HepG2 (cell line): ENCODE results near the gene BLOC1S1. TPM values are rescaled to one million over a fixed set of nuclear protein-coding genes. Genes with fewer than 3 reads are reported as not detected.

Experiments used
- ATAC-seq: fragments of 200-7000 bp; cut with Tn5 transposase; 3 replicates; pipeline ENCODE4 v1.9.1; 2020; ENCODE audit warnings: mild to moderate bottlenecking, moderate library complexity
- BruUV-seq: library from RNA; stranded (reverse); fragments of 400-500 nt; replicated peaks from 2 replicates; lab custom pipeline; 2021; lab: Mats Ljungman, UMichigan
- CTCF ChIA-PET: fragments of 300-600 bp; formaldehyde crosslinking; extraction: SDS; loops from one replicate; lab custom pipeline; 2021; ENCODE audit warnings: low total read pairs, inconsistent platforms, low intra/inter-chr PET ratio; lab: Yijun Ruan, JAX
- POLR2A ChIA-PET: fragments of 350-600 bp; sonication (Branson Sonifier 250); formaldehyde crosslinking; loops from one replicate; lab custom pipeline; 2020; ENCODE audit warnings: antibody characterized with exemption, inconsistent platforms; lab: Yijun Ruan, JAX
- DNase-seq: peaks from one replicate; pipeline ENCODE4 v3.0.0-alpha.2; 2015; ENCODE audit warnings: low spot score
- FAIRE-seq: peaks from 3 replicates; lab custom pipeline; 2011; peaks lifted over from hg19 to GRCh38; lab: Jason Lieb, UNC
- H2AFZ ChIP-seq: one replicate; pipeline ENCODE4 v1.6.1; 2011; ENCODE audit warnings: low read length, inconsistent platforms
- H3K27ac ChIP-seq: fragments of 300-600 bp; 3 replicates; pipeline ENCODE4 v1.8.0; 2011; ENCODE audit warnings: mixed run types, mild to moderate bottlenecking, mixed read lengths, low read length, inconsistent platforms; ENCODE audit not compliant: insufficient read depth; ENCODE audit errors: extremely low read length
- H3K27me3 ChIP-seq, 2 experiments: fragments of 200-600 bp in 1 of 2; 2 replicates in 1 of 2; 3 replicates in 1 of 2; pipeline versions ENCODE4 v1.6.0 to v1.8.0; 2011; ENCODE audit warnings: low read length in 2 of 2, mild to moderate bottlenecking in 2 of 2, moderate library complexity in 2 of 2, inconsistent platforms in 1 of 2; ENCODE audit not compliant: insufficient read depth in 2 of 2, control insufficient read depth in 1 of 2
- H3K36me3 ChIP-seq, 2 experiments: fragments of 200-600 bp in 1 of 2; replicated peaks in 1 of 2; 2 replicates in 1 of 2; 3 replicates in 1 of 2; pipeline versions ENCODE4 v1.5.1 to v1.8.0; 2011; ENCODE audit warnings: low read length in 2 of 2, inconsistent platforms in 1 of 2; ENCODE audit not compliant: insufficient read depth in 2 of 2, control insufficient read depth in 1 of 2
- H3K4me1 ChIP-seq: 2 replicates; pipeline ENCODE4 v1.5.1; 2012; ENCODE audit warnings: low read length, inconsistent platforms; ENCODE audit not compliant: insufficient read depth
- H3K4me2 ChIP-seq: 2 replicates; pipeline ENCODE4 v1.6.0; 2011; ENCODE audit warnings: low read depth, low read length, inconsistent platforms
- H3K4me3 ChIP-seq, 3 experiments: fragments of 200-600 bp in 1 of 3; sonication (generic), shearing (Covaris generic) in 1 of 3; replicated peaks in 1 of 3; 2 replicates each; pipeline ENCODE4 v1.5.1; 2011 to 2016; ENCODE audit warnings: low read length in 3 of 3, inconsistent platforms in 2 of 3, low read depth in 2 of 3, mild to moderate bottlenecking in 2 of 3, control low read depth in 1 of 3, mixed read lengths in 1 of 3; ENCODE audit not compliant: insufficient read depth in 1 of 3
- H3K79me2 ChIP-seq: one replicate; pipeline ENCODE4 v1.6.1; 2011; ENCODE audit warnings: low read length, inconsistent platforms; ENCODE audit not compliant: insufficient read depth
- H3K9ac ChIP-seq: 2 replicates; pipeline ENCODE4 v1.6.0; 2011; ENCODE audit warnings: mild to moderate bottlenecking, low read depth, low read length, inconsistent platforms; ENCODE audit not compliant: insufficient read depth
- H3K9me3 ChIP-seq: 2 replicates; pipeline ENCODE4 v1.5.1; 2012; ENCODE audit warnings: mild to moderate bottlenecking, low read length
- H4K20me1 ChIP-seq: 2 replicates; pipeline ENCODE4 v1.6.0; 2011; ENCODE audit warnings: inconsistent platforms, mild to moderate bottlenecking, low read length, moderate library complexity; ENCODE audit not compliant: insufficient read depth
- ELK4 ChIP-seq: sonication (generic); formaldehyde crosslinking; IDR thresholded peaks from 2 replicates; pipeline ENCODE4 v1.9.0; 2021; ENCODE audit warnings: missing genetic modification reagents, borderline replicate concordance
- HNRNPL ChIP-seq: fragments of 200-400 bp; formaldehyde crosslinking; IDR thresholded peaks from 2 replicates; pipeline ENCODE4 v1.6.1; 2017; ENCODE audit warnings: mild to moderate bottlenecking, low read depth, low read length
- HOXA7 ChIP-seq: sonication (generic); formaldehyde crosslinking; IDR thresholded peaks from 2 replicates; pipeline ENCODE4 v1.8.1; 2022; ENCODE audit warnings: mild to moderate bottlenecking, missing genetic modification reagents, moderate library complexity
- RCOR2 ChIP-seq: IDR thresholded peaks from 2 replicates; pipeline ENCODE4 v1.6.1; 2016; ENCODE audit warnings: missing biosample characterization, missing genetic modification reagents
- RNF2 ChIP-seq: fragments of 450-650 bp; conservative IDR thresholded peaks from 2 replicates; pipeline ENCODE4 v1.6.1; 2016; ENCODE audit warnings: low read depth
- SIX1 ChIP-seq: sonication (generic); formaldehyde crosslinking; IDR thresholded peaks from 2 replicates; pipeline ENCODE4 v1.4.0; 2020; ENCODE audit warnings: missing genetic modification reagents, borderline replicate concordance
- SNAPC4 ChIP-seq: sonication (generic); formaldehyde crosslinking; IDR thresholded peaks from 2 replicates; pipeline ENCODE4 v1.4.0; 2020; ENCODE audit warnings: mild to moderate bottlenecking, missing genetic modification reagents
- ZNF274 ChIP-seq: sonication (generic); formaldehyde crosslinking; IDR thresholded peaks from 2 replicates; pipeline ENCODE4 v1.5.1; 2020; ENCODE audit warnings: mild to moderate bottlenecking, missing genetic modification reagents
- ZNF432 ChIP-seq: sonication (generic); formaldehyde crosslinking; IDR thresholded peaks from 2 replicates; pipeline ENCODE4 v1.5.0; 2020; ENCODE audit warnings: missing genetic modification reagents, mild to moderate bottlenecking, borderline replicate concordance
- ZNF777 ChIP-seq: sonication (generic); formaldehyde crosslinking; IDR thresholded peaks from 2 replicates; pipeline ENCODE4 v1.4.0; 2020; ENCODE audit warnings: missing genetic modification reagents
- WGBS: methylation state at CpG from one replicate; pipeline ENCODE4 v1.1.6; 2017; ENCODE audit warnings: low lambda C conversion rate; 5-methylcytosine and 5-hydroxymethylcytosine counted together
- in situ Hi-C: cut with HindIII; loops from 2 replicates; pipeline ENCODE4 v1.10.0; 2017; ENCODE audit warnings: low pct_unique_long_range_greater_than_20kb; ENCODE audit not compliant: extremely low pct_ligation_motif_present
- intact Hi-C: fragments of 100-400 bp; cut with micrococcal nuclease; formaldehyde crosslinking; loops from one replicate; pipeline ENCODE4 v1.10.0; 2022; ENCODE audit not compliant: unreplicated experiment
- polyA plus RNA-seq, 8 experiments: library from polyadenylated mRNA; depleted of rRNA in 3 of 8; stranded (reverse) in 7 of 8; unstranded in 1 of 8; fragments of >200 nt; fragmentation: Illumina TruSeq in 4 of 8; extraction: Trizol in 4 of 8; gene quantifications; 2 replicates each; pipeline versions ENCODE4 v1.2.1 to v1.2.3, GENCODE V29; 2011 to 2016; ENCODE audit warnings: low read depth in 4 of 8, missing spikeins in 1 of 8, mixed read lengths in 1 of 8; ENCODE audit not compliant: insufficient read depth in 1 of 8
- total RNA-seq, 5 experiments: library from RNA; depleted of rRNA; stranded (reverse); fragments of >200 nt; fragmentation: Illumina TruSeq; extraction: Trizol; gene quantifications; 2 replicates each; pipeline ENCODE4 v1.2.3, GENCODE V29; 2016; ENCODE audit warnings: low read depth in 1 of 5

The BLOC1S1 gene
- total and polyA plus RNA-seq, 2 of the 13 experiments (the other 11 are each of a cell fraction or from before 2014, with no cell fraction given), result 55.1 to 95.3 TPM

GRCh38 chr12:55733021-55733555 lies 17.2 kb downstream of the BLOC1S1 start:
- H3K27ac ChIP-seq, result no peak overlapping the region
- no peak overlapping the region for H3K4me3 ChIP-seq
- no peak overlapping the region for H3K4me2 ChIP-seq
- DNase-seq (no peak), ATAC-seq (no peak), FAIRE-seq (no peak)
- in situ Hi-C loops (no loop called here), intact Hi-C loops (no loop called here)
- no peaks in the 10 kb centered on the region for H4K20me1 ChIP-seq
- H2AFZ ChIP-seq, result no peak overlapping the region
- POLR2A ChIA-PET, result no interaction called here
- no peaks in the 10 kb centered on the region for H3K9me3 ChIP-seq
- 65% methylated on average over 8 of the region's 14 CpGs for WGBS
- H3K36me3 ChIP-seq, result no peaks in the 10 kb centered on the region
- peaks cover 1% of the 10 kb centered on the region for H3K79me2 ChIP-seq
- no TSS peak for BruUV-seq
- no peak for TF ChIP-seq RCOR2 (CRISPR knock-in tag)
- TF ChIP-seq ELK4 (CRISPR knock-in tag), result no peak
- TF ChIP-seq ZNF777 (CRISPR knock-in tag), result no peak
- TF ChIP-seq, all 625 proteins: peak for 0
- H3K27me3 ChIP-seq, result no peaks in the 10 kb centered on the region; a peak in 1 of 5 replicates
- H3K4me1 ChIP-seq, result peaks cover 31% of the 10 kb centered on the region
- CTCF ChIA-PET, result no interaction called here
- no peak overlapping the region for H3K9ac ChIP-seq

GRCh38 chr12:55733858-55734257 lies 18.0 kb downstream of the BLOC1S1 start:
- Histone ChIP-seq H3K4me1 (peaks cover 34% of the 10 kb centered on the region), H2AFZ (no peak overlapping the region), H3K79me2 (no peaks in the 10 kb centered on the region), H3K36me3 (no peaks in the 10 kb centered on the region), H3K9me3 (no peaks in the 10 kb centered on the region), H3K4me3 (no peak overlapping the region), H3K4me2 (no peak overlapping the region), H3K9ac (no peak overlapping the region), H4K20me1 (no peaks in the 10 kb centered on the region), H3K27ac (no peak overlapping the region), H3K27me3 (no peaks in the 10 kb centered on the region)
- ChIA-PET POLR2A (no interaction called here), CTCF (no interaction called here)
- TF ChIP-seq HNRNPL (no peak), ZNF274 (no peak), SIX1 (CRISPR knock-in tag) (no peak), ZNF432 (CRISPR knock-in tag) (no peak), SNAPC4 (CRISPR knock-in tag) (no peak), RNF2 (no peak), HOXA7 (no peak)
- 38% methylated on average over 2 of the region's 2 CpGs for WGBS
- no peak for DNase-seq
- ATAC-seq, result no peak
- no TSS peak for BruUV-seq
- in situ Hi-C loops (no loop called here), intact Hi-C loops (no loop called here)
- FAIRE-seq, result no peak
